GM12873 (cell line): ENCODE results near the gene RTN4R.

Experiments
- TF ChIP-seq, protein P1 (sequence below): IDR thresholded peaks from 2 replicates; pipeline ENCODE4 v1.5.1; 2012; ENCODE audit warnings: low read depth, mild to moderate bottlenecking, moderate library complexity, low read length, control low read depth; ENCODE audit not compliant: insufficient read depth; ENCODE audit errors: missing control alignments

Gene RTN4R

DNA sequence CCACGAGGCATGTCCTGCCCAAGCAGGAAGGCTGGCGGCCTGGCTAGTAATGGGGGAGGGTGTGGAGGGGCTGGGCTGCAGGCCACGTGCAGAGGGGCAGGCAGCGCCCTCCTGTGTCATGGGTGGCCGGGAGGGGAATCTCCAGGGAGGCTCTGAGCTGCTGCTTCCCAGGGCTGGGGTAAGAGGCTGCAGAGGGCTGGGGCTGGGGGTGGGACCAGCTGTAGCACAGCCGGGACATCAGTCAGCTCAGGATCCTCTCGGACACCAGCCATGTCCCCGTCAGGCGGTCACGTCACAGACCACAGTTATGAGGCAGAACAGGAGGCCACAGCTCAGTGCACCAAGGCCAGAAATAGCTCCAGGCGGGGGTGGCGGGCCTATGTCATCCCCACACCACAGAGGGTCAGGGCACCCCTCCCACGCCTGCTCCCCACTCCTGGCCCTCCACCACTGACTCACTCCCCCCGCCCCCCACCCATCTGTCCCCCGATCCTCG lies 21.1 kb downstream of the RTN4R start:
- TF ChIP-seq, protein P1, sequence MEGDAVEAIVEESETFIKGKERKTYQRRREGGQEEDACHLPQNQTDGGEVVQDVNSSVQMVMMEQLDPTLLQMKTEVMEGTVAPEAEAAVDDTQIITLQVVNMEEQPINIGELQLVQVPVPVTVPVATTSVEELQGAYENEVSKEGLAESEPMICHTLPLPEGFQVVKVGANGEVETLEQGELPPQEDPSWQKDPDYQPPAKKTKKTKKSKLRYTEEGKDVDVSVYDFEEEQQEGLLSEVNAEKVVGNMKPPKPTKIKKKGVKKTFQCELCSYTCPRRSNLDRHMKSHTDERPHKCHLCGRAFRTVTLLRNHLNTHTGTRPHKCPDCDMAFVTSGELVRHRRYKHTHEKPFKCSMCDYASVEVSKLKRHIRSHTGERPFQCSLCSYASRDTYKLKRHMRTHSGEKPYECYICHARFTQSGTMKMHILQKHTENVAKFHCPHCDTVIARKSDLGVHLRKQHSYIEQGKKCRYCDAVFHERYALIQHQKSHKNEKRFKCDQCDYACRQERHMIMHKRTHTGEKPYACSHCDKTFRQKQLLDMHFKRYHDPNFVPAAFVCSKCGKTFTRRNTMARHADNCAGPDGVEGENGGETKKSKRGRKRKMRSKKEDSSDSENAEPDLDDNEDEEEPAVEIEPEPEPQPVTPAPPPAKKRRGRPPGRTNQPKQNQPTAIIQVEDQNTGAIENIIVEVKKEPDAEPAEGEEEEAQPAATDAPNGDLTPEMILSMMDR, result no peak

DNA sequence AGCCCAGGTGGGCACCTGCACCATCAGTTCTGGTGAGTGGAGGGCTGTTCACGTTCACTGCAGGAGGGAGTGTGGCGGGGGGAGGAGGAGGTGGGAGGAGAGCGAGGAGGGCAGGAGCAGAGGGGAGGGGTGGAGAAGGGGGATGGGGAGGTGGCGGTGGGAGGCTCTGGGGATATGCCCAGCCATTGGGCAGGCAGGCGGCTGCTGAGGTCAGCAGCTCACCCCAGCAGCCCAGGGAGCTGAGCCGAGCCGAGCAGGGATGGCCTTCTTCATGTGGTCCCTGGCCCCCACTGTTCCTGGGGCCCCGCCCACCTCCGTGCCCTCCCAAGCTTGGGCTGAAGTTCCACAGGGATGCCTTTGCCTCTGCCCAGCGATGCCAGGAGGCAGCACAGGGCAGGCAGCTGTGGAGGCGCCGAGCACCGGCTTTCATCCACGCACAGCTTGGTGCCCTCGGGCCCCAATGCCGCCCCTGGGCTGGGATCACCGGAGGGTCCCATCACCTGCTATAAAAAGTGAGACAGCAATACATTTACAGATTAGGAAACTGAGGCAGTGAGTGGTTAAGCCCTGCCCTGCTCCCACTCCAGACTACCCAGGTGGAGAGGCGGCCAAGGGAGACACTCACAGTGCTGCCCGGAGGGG lies 21.6 kb downstream of the RTN4R start:
- TF ChIP-seq, protein P1, result no peak

GRCh38 chr22:20245577-20246367 lies 22.3 kb downstream of the RTN4R start:
- TF ChIP-seq, protein P1, result no peak

DNA sequence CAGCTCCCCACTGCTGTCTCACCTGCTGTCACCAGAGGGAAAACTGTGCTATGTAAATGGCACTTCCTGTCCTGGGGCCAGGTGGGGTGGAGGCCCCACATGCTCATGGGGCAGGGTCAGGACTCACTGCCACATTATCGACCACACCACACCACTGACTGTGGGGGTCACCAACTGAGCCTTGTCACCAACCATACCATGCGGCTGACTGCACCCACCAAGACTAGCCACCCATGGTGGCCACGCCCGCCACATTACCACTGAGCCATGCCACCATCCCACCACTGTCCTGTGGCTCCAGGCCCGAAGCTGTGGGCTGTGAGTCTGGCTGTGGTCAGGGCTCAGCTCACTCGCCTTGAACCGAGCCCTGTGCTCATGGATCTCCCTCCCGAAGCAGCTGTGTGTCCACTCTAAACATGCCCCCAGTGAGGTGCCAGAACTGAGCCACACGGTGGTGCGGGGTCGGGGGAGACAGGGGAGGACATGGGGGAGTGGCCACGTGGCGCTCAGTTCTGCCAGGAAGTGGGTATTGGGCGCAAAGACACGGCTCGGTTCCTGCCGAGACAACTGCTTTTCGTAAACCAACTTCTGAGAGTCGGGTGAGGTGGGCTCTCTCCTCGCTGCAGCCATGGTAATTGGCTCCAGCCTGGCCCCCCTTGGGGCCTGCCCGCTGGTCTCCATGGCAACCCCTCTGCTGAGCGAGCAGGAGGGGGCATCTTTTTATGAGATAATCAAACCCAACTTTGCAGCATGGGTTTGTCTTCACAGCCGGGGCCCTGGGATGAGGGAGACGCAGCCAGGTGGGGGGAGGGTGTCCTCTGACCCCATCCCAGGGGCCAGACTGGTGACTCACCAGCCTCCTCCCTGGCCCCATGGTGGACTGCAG lies 23.2 kb downstream of the RTN4R start:
- TF ChIP-seq, protein P1, result no peak

- TF ChIP-seq, protein P1, result no peak
Measured at GRCh38 chr22:20244250-20244648, 23.9 kb downstream of the RTN4R start.

DNA sequence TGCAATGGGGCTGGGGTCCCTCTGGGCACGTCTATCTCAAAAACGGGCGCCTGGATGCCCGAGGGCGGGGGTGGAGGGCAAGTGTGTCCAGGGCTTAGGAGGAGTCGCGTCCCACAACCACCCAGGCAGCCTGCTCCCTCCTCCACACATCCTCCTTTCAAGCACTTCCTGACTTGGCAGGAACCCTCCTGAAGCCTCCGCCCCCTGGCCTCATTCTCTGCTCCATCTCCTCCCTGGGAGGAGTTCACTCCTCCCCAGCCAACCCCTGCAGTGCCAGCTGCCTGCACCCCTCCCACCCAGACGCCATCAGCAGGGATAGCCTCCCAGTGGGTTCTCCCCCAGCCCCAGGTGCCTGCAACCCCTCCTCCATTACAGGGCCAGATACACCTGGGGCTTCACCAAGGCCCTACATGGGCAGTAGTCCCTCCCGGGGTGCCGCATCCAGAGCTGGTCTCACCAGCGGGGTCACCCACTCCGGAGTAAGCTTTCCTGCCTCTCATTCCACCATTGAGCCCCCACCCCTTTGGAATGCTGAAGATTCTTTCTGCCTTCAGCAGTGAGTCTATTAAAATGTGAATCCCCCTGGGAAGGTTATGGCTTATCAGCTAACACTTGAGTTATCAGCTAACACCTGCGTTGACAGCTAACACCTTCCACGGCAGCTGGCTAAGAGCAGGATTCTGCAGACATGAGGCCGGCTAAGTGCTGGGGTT lies 24.4 kb downstream of the RTN4R start:
- TF ChIP-seq, protein P1, result no peak
